PC-9 (cell line): ENCODE results near the gene CENPC.

ENCODE experiments used
- EZH2 ChIP-seq: fragments of 200-600 bp; sonication (generic); IDR thresholded peaks from 2 replicates; pipeline ENCODE4 v1.8.0; 2017; ENCODE audit warnings: antibody characterized with exemption, low read depth
- TF ChIP-seq, protein P1 (sequence below): fragments of 200-600 bp; sonication (generic); conservative IDR thresholded peaks from 2 replicates; pipeline ENCODE4 v1.6.1; 2017; ENCODE audit warnings: mixed run types, antibody characterized with exemption, mild to moderate bottlenecking, moderate library complexity

DNA sequence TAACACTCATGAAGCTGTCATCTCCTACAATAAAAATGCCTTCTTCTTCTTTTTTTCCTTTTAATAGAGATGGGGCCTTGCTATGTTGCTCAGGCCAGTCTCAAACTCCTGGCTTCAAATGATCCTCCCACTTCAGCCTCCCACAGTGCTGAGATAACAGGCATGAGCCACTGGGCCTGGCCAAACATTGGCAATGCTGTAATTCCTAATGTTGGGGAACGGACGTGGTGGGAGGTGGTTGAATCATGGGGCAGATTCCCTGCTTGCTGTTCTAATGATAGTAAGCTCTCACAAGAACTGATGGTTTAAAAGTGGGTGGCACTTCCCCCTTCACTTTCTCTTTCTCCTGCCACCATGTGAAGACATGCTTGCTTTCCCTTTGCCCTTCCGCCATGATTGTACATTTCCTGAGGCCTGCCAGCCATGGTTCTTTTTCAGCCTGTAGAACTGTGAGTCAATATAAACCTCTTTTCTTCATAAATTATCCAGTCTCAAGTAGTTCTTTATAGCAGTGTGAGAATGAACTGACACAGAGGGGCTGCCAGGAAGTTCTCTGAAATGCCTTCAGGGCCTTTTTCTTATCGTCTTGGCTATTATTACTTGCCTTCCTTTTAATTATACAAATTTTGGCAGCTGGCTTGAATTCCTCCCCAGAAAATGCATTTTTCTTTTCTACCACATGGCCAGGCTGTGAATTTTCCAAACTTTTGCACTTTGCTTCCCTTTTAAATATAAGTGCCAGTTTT, 93.0 kb downstream of the CENPC start:
- TF ChIP-seq, protein P1, sequence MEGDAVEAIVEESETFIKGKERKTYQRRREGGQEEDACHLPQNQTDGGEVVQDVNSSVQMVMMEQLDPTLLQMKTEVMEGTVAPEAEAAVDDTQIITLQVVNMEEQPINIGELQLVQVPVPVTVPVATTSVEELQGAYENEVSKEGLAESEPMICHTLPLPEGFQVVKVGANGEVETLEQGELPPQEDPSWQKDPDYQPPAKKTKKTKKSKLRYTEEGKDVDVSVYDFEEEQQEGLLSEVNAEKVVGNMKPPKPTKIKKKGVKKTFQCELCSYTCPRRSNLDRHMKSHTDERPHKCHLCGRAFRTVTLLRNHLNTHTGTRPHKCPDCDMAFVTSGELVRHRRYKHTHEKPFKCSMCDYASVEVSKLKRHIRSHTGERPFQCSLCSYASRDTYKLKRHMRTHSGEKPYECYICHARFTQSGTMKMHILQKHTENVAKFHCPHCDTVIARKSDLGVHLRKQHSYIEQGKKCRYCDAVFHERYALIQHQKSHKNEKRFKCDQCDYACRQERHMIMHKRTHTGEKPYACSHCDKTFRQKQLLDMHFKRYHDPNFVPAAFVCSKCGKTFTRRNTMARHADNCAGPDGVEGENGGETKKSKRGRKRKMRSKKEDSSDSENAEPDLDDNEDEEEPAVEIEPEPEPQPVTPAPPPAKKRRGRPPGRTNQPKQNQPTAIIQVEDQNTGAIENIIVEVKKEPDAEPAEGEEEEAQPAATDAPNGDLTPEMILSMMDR, result no peak
- no peak for TF ChIP-seq EZH2
